ENCODE results near the gene HMCN1. TPM values are rescaled to one million over a fixed set of nuclear protein-coding genes. Genes with fewer than 3 reads are reported as not detected.

Gene HMCN1
- total RNA-seq = 2.0 TPM

GRCh38 chr1:185733818-185734735 lies at the start of gene HMCN1:
HMCN1 (plus strand) TSS chr1:185734391; CDS start chr1:185734780, 389 bp downstream.
- DNase-seq = peak; percentile 10

- no peak for DNase-seq
Observed at GRCh38 chr1:185686821-185687778, 47.1 kb upstream of the HMCN1 start.

GRCh38 chr1:185690527-185690926 lies 43.7 kb upstream of the HMCN1 start:
- no peak for DNase-seq

GRCh38 chr1:185693654-185694053 lies 40.5 kb upstream of the HMCN1 start:
- no peak for DNase-seq

GRCh38 chr1:185694081-185694480 lies 40.1 kb upstream of the HMCN1 start:
- DNase-seq = no peak

GRCh38 chr1:185695299-185695698 lies 38.9 kb upstream of the HMCN1 start:
- DNase-seq = no peak

- no peak for DNase-seq
Observed at GRCh38 chr1:185696422-185697150, 37.6 kb upstream of the HMCN1 start.

- no peak for DNase-seq
Observed at GRCh38 chr1:185699874-185700273, 34.3 kb upstream of the HMCN1 start.

- no peak for DNase-seq
Observed at GRCh38 chr1:185701650-185702049, 32.5 kb upstream of the HMCN1 start.

- DNase-seq = no peak
Observed at GRCh38 chr1:185704181-185704580, 30.0 kb upstream of the HMCN1 start.

- DNase-seq = no peak
Observed at GRCh38 chr1:185716095-185716494, 18.1 kb upstream of the HMCN1 start.

- DNase-seq = no peak
Observed at GRCh38 chr1:185719021-185719420, 15.2 kb upstream of the HMCN1 start.

- no peak for DNase-seq
Observed at GRCh38 chr1:185720633-185721272, 13.4 kb upstream of the HMCN1 start.

GRCh38 chr1:185721553-185721952 lies 12.6 kb upstream of the HMCN1 start:
- DNase-seq = no peak

- no peak for DNase-seq
Observed at GRCh38 chr1:185722098-185722497, 12.1 kb upstream of the HMCN1 start.

- no peak for DNase-seq
Observed at GRCh38 chr1:185727726-185728125, 6.5 kb upstream of the HMCN1 start.

- DNase-seq = no peak
Observed at GRCh38 chr1:185731446-185731845, 2.7 kb upstream of the HMCN1 start.

- no peak for DNase-seq
Observed at GRCh38 chr1:185732951-185733350, 1.2 kb upstream of the HMCN1 start.

GRCh38 chr1:185734929-185735700 lies 924 bp downstream of the HMCN1 start:
- no peak for DNase-seq

GRCh38 chr1:185735701-185736064 lies 1.5 kb downstream of the HMCN1 start:
- no peak for DNase-seq

GRCh38 chr1:185739967-185740366 lies 5.8 kb downstream of the HMCN1 start:
- no peak for DNase-seq
